H9 (cell line): Measurements from ENCODE around the gene ESM1. TPM values are rescaled to one million over a fixed set of nuclear protein-coding genes. Genes with fewer than 3 reads are reported as not detected.

Experiments
- DNase-seq: peaks from one replicate; pipeline ENCODE4 v3.0.0-alpha.2; 2017
- H2AFZ ChIP-seq: one replicate; pipeline ENCODE4 v1.6.1; 2013; ENCODE audit warnings: mild to moderate bottlenecking, low read length, control low read depth, moderate library complexity
- H2AK5ac ChIP-seq: 2 replicates; pipeline ENCODE4 v1.6.1; 2013; ENCODE audit warnings: low read length, control low read depth, mixed read lengths; ENCODE audit not compliant: insufficient read length
- H2BK120ac ChIP-seq: one replicate; pipeline ENCODE4 v1.6.1; 2013; ENCODE audit warnings: low read depth, mild to moderate bottlenecking, low read length, control low read depth, inconsistent platforms; ENCODE audit not compliant: poor library complexity, severe bottlenecking
- H2BK12ac ChIP-seq: 2 replicates; pipeline ENCODE4 v1.6.1; 2013; ENCODE audit warnings: low read length, control low read depth, mixed read lengths, low read depth; ENCODE audit not compliant: insufficient read length
- H2BK15ac ChIP-seq: 2 replicates; pipeline ENCODE4 v1.6.1; 2013; ENCODE audit warnings: low read depth, low read length, control low read depth
- H2BK20ac ChIP-seq: one replicate; pipeline ENCODE4 v1.6.1; 2013; ENCODE audit warnings: low read depth, mild to moderate bottlenecking, low read length, control low read depth, inconsistent platforms; ENCODE audit not compliant: poor library complexity, severe bottlenecking
- H2BK5ac ChIP-seq: 2 replicates; pipeline ENCODE4 v1.6.1; 2013; ENCODE audit warnings: low read length, control low read depth, mixed read lengths; ENCODE audit not compliant: insufficient read length
- H3K14ac ChIP-seq: 2 replicates; pipeline ENCODE4 v1.6.1; 2013; ENCODE audit warnings: low read length, control low read depth; ENCODE audit not compliant: insufficient read depth
- H3K18ac ChIP-seq: 2 replicates; pipeline ENCODE4 v1.6.1; 2013; ENCODE audit warnings: low read depth, mild to moderate bottlenecking, mixed read lengths, low read length, control low read depth; ENCODE audit not compliant: insufficient read length
- H3K23ac ChIP-seq: 2 replicates; pipeline ENCODE4 v1.6.1; 2013; ENCODE audit warnings: low read length, control low read depth, mixed read lengths, low read depth; ENCODE audit not compliant: insufficient read length
- H3K23me2 ChIP-seq: 2 replicates; pipeline ENCODE4 v1.6.1; 2013; ENCODE audit warnings: low read depth, mild to moderate bottlenecking, mixed read lengths, low read length, control low read depth; ENCODE audit not compliant: insufficient read length, poor library complexity, severe bottlenecking
- H3K27ac ChIP-seq: 2 replicates; pipeline ENCODE4 v1.5.1; 2013; ENCODE audit warnings: low read length, control low read depth, mixed read lengths, low read depth; ENCODE audit not compliant: insufficient read length
- H3K27me3 ChIP-seq: 2 replicates; pipeline ENCODE4 v1.6.1; 2013; ENCODE audit warnings: low read length, control low read depth, inconsistent platforms; ENCODE audit not compliant: insufficient read depth
- H3K4ac ChIP-seq: 2 replicates; pipeline ENCODE4 v1.6.1; 2013; ENCODE audit warnings: low read depth, mild to moderate bottlenecking, control low read depth, inconsistent platforms, low read length, moderate library complexity
- H3K4me1 ChIP-seq: 2 replicates; pipeline ENCODE4 v1.6.1; 2013; ENCODE audit warnings: low read length, control low read depth, inconsistent platforms; ENCODE audit not compliant: insufficient read depth
- H3K4me2 ChIP-seq: 2 replicates; pipeline ENCODE4 v1.6.1; 2013; ENCODE audit warnings: low read length, control low read depth, mixed read lengths; ENCODE audit not compliant: insufficient read length, insufficient read depth
- H3K56ac ChIP-seq: 2 replicates; pipeline ENCODE4 v1.6.1; 2013; ENCODE audit warnings: low read depth, mild to moderate bottlenecking, mixed read lengths, low read length, control low read depth; ENCODE audit not compliant: insufficient read length
- H3K79me1 ChIP-seq: 2 replicates; pipeline ENCODE4 v1.6.1; 2013; ENCODE audit warnings: low read depth, mild to moderate bottlenecking, moderate library complexity, low read length, control low read depth, inconsistent platforms; ENCODE audit not compliant: insufficient read depth, poor library complexity, severe bottlenecking
- H3K79me2 ChIP-seq: 2 replicates; pipeline ENCODE4 v1.6.1; 2013; ENCODE audit warnings: low read length, control low read depth, inconsistent platforms; ENCODE audit not compliant: insufficient read depth
- H3K9ac ChIP-seq: 2 replicates; pipeline ENCODE4 v1.6.1; 2013; ENCODE audit warnings: low read length, control low read depth, mixed read lengths; ENCODE audit not compliant: insufficient read length; ENCODE audit errors: extremely low read depth
- H3K9me3 ChIP-seq: one replicate; pipeline ENCODE4 v1.6.1; 2013; ENCODE audit warnings: low read depth, low read length, inconsistent platforms; ENCODE audit not compliant: control insufficient read depth
- H3T11ph ChIP-seq: one replicate; pipeline ENCODE4 v1.6.1; 2013; ENCODE audit warnings: mild to moderate bottlenecking, low read length, control low read depth, inconsistent platforms
- H4K20me1 ChIP-seq: one replicate; pipeline ENCODE4 v1.6.1; 2013; ENCODE audit not compliant: control insufficient read depth, insufficient read length, insufficient read depth
- H4K5ac ChIP-seq: 2 replicates; pipeline ENCODE4 v1.6.1; 2013; ENCODE audit warnings: low read depth, mild to moderate bottlenecking, mixed read lengths, low read length, control low read depth; ENCODE audit not compliant: insufficient read length
- H4K8ac ChIP-seq: replicated peaks from 2 replicates; pipeline ENCODE4 v1.6.1; 2013; ENCODE audit warnings: low read length, control low read depth, mixed read lengths, low read depth; ENCODE audit not compliant: insufficient read length
- H4K91ac ChIP-seq: 2 replicates; pipeline ENCODE4 v1.6.1; 2013; ENCODE audit warnings: low read depth, mild to moderate bottlenecking, moderate library complexity, mixed read lengths, low read length, control low read depth; ENCODE audit not compliant: insufficient read length
- H3K27ac Mint-ChIP-seq, 3 experiments: 2 replicates in 2 of 3; 3 replicates in 1 of 3; pipeline ENCODE4 v1.8.0; 2020 to 2021; ENCODE audit warnings: mixed read lengths in 3 of 3, mild to moderate bottlenecking in 1 of 3, moderate library complexity in 1 of 3
- H3K27me3 Mint-ChIP-seq: 2 replicates; pipeline ENCODE4 v1.8.0; 2021; ENCODE audit warnings: low read depth, mild to moderate bottlenecking, moderate library complexity, mixed read lengths
- H3K36me3 Mint-ChIP-seq, 3 experiments: 2 replicates in 2 of 3; 3 replicates in 1 of 3; pipeline ENCODE4 v1.8.0; 2020 to 2021; ENCODE audit warnings: low read depth in 3 of 3, mixed read lengths in 3 of 3; ENCODE audit not compliant: insufficient read depth in 1 of 3
- H3K4me1 Mint-ChIP-seq, 2 experiments: 2 replicates each; pipeline ENCODE4 v1.8.0; 2020; ENCODE audit warnings: mixed read lengths in 2 of 2
- H3K4me3 Mint-ChIP-seq, 2 experiments: 2 replicates in 1 of 2; 3 replicates in 1 of 2; pipeline ENCODE4 v1.8.0; 2020 to 2021; ENCODE audit warnings: mild to moderate bottlenecking in 2 of 2, mixed read lengths in 2 of 2, moderate library complexity in 1 of 2
- H3K9me3 Mint-ChIP-seq, 2 experiments: 2 replicates in 1 of 2; 3 replicates in 1 of 2; pipeline ENCODE4 v1.8.0; 2020; ENCODE audit warnings: mild to moderate bottlenecking in 2 of 2, mixed read lengths in 2 of 2, moderate library complexity in 1 of 2
- CTCF ChIP-seq: fragments of 200-600 bp; sonication (generic); conservative IDR thresholded peaks from 3 replicates; pipeline ENCODE4 v1.8.0; 2021; ENCODE audit warnings: antibody characterized with exemption, mild to moderate bottlenecking
- WGBS: extraction: QIAGEN DNeasy Blood & Tissue Kit; methylation state at CpG from one replicate; pipeline ENCODE4 v1.1.7; 2013; ENCODE audit warnings: missing lambda C conversion rate, low lambda C conversion rate, mixed read lengths; ENCODE audit not compliant: insufficient read length; ENCODE audit errors: extremely low coverage; 5-methylcytosine and 5-hydroxymethylcytosine counted together
- total RNA-seq: library from RNA; stranded (reverse); gene quantifications from 2 replicates; pipeline ENCODE4 v1.2.1, GENCODE V29; 2021

The ESM1 gene
- total RNA-seq, 1 experiment from 2014 or later, result not detected

DNA sequence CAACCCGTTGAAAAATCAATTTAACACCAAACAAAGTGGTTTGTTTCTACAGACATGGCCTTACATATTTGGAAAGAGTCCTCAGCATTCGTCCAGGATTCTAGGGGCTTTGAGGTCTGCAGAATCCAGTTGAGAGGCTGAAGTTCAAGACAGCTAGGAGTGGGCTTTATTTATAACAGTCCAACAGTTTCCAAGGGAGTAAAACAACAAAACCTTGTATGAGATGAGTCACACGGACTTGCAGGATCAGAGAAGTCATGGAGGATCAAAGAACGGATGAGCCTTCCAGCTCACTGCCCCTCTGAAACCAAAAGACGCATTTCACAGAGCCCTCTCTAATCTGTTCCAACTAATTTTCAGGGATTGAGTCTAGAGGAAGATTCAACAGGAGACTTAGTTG is 11.1 kb upstream of the ESM1 start:
- Histone ChIP-seq H3K27ac (no peak overlapping the region), H2BK15ac (no peak overlapping the region), H2BK12ac (no peak overlapping the region), H2BK5ac (no peak overlapping the region), H2BK120ac (no peak overlapping the region), H3K79me2 (no peaks in the 10 kb centered on the region), H3K56ac (no peak overlapping the region), H3K14ac (no peak overlapping the region), H3T11ph (no peak overlapping the region), H2AFZ (no peak overlapping the region), H3K23me2 (no peaks in the 10 kb centered on the region), H3K27me3 (no peaks in the 10 kb centered on the region), H3K9me3 (no peaks in the 10 kb centered on the region), H3K23ac (no peak overlapping the region), H4K20me1 (no peaks in the 10 kb centered on the region), H3K18ac (no peak overlapping the region), H3K9ac (no peak overlapping the region), H4K5ac (no peak overlapping the region), H2AK5ac (no peak overlapping the region), H2BK20ac (no peak overlapping the region), H4K8ac (no peak overlapping the region), H4K91ac (no peak overlapping the region), H3K79me1 (no peaks in the 10 kb centered on the region), H3K4me2 (no peak overlapping the region), H3K4ac (no peak overlapping the region), H3K4me1 (peaks cover 4% of the 10 kb centered on the region; the same call in 1 of the 2 replicates)
- no peaks in the 10 kb centered on the region for H3K36me3 Mint-ChIP-seq
- H3K4me1 Mint-ChIP-seq, result peaks cover 15 to 20% of the 10 kb centered on the region in 2 experiments
- TF ChIP-seq CTCF, result no peak
- no peak for DNase-seq
- WGBS, result no CpG with 5 or more reads among the region's 5 CpGs
- peak overlapping the region in 1 of 3 experiments; percentile 83; a peak in 2 of 7 replicates for H3K27ac Mint-ChIP-seq
- no peaks in the 10 kb centered on the region; a peak in 1 of 5 replicates for H3K9me3 Mint-ChIP-seq
- no peak overlapping the region for H3K4me3 Mint-ChIP-seq
- H3K27me3 Mint-ChIP-seq, result no peaks in the 10 kb centered on the region; the same call in 1 of the 2 replicates
